ENCODE data around the gene SWT1. TPM values are rescaled to one million over a fixed set of nuclear protein-coding genes. Genes with fewer than 3 reads are reported as not detected.

SWT1 gene
- total and polyA plus RNA-seq, 2 of the 13 experiments (the other 11 are each of a cell fraction or from before 2014, with no cell fraction given), result 1.7 to 2.5 TPM

DNA sequence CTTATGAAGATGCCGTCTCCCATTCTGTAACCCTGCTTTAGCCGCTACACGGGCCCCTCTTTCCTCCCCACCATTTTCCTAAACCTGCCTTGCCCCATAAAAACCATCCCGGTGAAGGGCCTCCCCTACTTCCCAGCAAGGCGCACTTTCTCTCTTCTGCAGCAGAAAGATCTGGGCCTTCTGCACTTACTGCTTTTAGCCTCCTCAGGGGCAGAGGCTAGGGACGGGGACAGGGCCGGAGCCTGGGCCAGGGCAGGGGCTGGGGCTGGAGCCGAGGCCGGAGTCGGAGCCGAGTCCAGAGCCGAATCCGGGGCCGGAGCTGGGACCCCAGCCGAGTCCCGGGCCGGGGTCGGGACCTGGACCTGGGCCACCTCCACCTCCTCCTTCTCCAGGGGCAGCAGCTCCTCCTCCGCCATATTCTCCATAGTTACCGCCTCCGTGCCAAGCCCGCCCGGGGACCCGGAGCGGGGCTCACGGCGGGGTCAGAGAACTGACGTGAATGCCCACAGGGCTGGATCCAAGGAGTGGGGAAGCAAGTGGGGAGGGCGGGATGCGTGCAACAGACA is 596 bp upstream of the SWT1 start (continued):
- TF ChIP-seq ZNF773 (CRISPR knock-in tag; IDR thresholded peaks at IDR 0.05; ENCODE audit: borderline replicate concordance) (0 out of 2 replicates have a peak, but pooled peaks have one; percentile 39), GPN1 (CRISPR knock-in tag; IDR thresholded peaks at IDR 0.05; ENCODE audit: borderline replicate concordance) (no peak), AHR (CRISPR knock-in tag; IDR thresholded peaks at IDR 0.05) (0 out of 2 replicates have a peak, but pooled peaks have one; percentile 19), MYNN (CRISPR knock-in tag; IDR thresholded peaks at IDR 0.05; ENCODE audit: low read depth) (no peak), ZNF619 (CRISPR knock-in tag; IDR thresholded peaks at IDR 0.05) (no peak), ZNF335 (CRISPR knock-in tag; IDR thresholded peaks at IDR 0.05) (0 out of 2 replicates have a peak, but pooled peaks have one; percentile 42), ZNF510 (CRISPR knock-in tag; IDR thresholded peaks at IDR 0.05; ENCODE audit: low read depth) (peak; percentile 12; the same call in 1 of the 2 replicates), ZFP36L1 (CRISPR knock-in tag; IDR thresholded peaks at IDR 0.05) (0 out of 2 replicates have a peak, but pooled peaks have one; percentile 64), ZNF577 (CRISPR knock-in tag; IDR thresholded peaks at IDR 0.05; ENCODE audit: borderline replicate concordance, low read depth) (no peak), AGO2 (optimal IDR thresholded peaks at IDR 0.05; ENCODE audit: low read depth, low read length) (peak; percentile 93)
- TF ChIP-seq, protein P1, sequence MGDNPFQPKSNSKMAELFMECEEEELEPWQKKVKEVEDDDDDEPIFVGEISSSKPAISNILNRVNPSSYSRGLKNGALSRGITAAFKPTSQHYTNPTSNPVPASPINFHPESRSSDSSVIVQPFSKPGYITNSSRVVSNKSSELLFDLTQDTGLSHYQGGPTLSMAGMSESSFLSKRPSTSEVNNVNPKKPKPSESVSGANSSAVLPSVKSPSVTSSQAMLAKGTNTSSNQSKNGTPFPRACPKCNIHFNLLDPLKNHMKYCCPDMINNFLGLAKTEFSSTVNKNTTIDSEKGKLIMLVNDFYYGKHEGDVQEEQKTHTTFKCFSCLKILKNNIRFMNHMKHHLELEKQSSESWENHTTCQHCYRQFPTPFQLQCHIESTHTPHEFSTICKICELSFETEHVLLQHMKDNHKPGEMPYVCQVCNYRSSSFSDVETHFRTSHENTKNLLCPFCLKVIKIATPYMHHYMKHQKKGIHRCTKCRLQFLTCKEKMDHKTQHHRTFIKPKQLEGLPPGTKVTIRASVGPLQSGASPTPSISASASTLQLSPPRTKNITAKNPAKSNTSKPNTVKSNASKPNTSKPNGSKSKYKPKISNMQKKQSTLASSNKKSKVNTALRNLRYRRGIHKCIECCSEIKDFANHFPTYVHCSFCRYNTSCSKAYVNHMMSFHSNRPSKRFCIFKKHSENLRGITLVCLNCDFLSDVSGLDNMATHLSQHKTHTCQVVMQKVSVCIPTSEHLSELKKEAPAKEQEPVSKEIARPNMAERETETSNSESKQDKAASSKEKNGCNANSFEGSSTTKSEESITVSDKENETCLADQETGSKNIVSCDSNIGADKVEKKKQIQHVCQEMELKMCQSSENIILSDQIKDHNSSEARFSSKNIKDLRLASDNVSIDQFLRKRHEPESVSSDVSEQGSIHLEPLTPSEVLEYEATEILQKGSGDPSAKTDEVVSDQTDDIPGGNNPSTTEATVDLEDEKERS (CRISPR knock-in tag; IDR thresholded peaks at IDR 0.05), result no peak
- TF ChIP-seq, protein P2, sequence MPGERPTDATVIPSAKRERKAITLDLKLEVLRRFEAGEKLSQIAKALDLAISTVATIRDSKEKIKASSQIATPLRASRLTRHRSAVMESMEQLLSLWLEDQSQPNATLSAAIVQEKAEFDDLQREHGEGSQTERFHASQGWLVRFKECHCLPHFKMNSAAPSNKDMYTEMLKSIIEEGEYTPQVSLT (CRISPR knock-in tag; IDR thresholded peaks at IDR 0.05; ENCODE audit: borderline replicate concordance, low read depth), result no peak
- TF ChIP-seq, protein P3, sequence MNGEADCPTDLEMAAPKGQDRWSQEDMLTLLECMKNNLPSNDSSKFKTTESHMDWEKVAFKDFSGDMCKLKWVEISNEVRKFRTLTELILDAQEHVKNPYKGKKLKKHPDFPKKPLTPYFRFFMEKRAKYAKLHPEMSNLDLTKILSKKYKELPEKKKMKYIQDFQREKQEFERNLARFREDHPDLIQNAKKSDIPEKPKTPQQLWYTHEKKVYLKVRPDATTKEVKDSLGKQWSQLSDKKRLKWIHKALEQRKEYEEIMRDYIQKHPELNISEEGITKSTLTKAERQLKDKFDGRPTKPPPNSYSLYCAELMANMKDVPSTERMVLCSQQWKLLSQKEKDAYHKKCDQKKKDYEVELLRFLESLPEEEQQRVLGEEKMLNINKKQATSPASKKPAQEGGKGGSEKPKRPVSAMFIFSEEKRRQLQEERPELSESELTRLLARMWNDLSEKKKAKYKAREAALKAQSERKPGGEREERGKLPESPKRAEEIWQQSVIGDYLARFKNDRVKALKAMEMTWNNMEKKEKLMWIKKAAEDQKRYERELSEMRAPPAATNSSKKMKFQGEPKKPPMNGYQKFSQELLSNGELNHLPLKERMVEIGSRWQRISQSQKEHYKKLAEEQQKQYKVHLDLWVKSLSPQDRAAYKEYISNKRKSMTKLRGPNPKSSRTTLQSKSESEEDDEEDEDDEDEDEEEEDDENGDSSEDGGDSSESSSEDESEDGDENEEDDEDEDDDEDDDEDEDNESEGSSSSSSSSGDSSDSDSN (CRISPR knock-in tag; IDR thresholded peaks at IDR 0.05), result peak; percentile 76
- TF ChIP-seq, protein P4, sequence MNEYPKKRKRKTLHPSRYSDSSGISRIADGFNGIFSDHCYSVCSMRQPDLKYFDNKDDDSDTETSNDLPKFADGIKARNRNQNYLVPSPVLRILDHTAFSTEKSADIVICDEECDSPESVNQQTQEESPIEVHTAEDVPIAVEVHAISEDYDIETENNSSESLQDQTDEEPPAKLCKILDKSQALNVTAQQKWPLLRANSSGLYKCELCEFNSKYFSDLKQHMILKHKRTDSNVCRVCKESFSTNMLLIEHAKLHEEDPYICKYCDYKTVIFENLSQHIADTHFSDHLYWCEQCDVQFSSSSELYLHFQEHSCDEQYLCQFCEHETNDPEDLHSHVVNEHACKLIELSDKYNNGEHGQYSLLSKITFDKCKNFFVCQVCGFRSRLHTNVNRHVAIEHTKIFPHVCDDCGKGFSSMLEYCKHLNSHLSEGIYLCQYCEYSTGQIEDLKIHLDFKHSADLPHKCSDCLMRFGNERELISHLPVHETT (CRISPR knock-in tag; conservative IDR thresholded peaks at IDR 0.05), result no peak
- TF ChIP-seq, protein P5, sequence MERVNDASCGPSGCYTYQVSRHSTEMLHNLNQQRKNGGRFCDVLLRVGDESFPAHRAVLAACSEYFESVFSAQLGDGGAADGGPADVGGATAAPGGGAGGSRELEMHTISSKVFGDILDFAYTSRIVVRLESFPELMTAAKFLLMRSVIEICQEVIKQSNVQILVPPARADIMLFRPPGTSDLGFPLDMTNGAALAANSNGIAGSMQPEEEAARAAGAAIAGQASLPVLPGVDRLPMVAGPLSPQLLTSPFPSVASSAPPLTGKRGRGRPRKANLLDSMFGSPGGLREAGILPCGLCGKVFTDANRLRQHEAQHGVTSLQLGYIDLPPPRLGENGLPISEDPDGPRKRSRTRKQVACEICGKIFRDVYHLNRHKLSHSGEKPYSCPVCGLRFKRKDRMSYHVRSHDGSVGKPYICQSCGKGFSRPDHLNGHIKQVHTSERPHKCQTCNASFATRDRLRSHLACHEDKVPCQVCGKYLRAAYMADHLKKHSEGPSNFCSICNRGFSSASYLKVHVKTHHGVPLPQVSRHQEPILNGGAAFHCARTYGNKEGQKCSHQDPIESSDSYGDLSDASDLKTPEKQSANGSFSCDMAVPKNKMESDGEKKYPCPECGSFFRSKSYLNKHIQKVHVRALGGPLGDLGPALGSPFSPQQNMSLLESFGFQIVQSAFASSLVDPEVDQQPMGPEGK (CRISPR knock-in tag; IDR thresholded peaks at IDR 0.05), result 0 out of 2 replicates have a peak, but pooled peaks have one; percentile 9
- TF ChIP-seq, protein P6, sequence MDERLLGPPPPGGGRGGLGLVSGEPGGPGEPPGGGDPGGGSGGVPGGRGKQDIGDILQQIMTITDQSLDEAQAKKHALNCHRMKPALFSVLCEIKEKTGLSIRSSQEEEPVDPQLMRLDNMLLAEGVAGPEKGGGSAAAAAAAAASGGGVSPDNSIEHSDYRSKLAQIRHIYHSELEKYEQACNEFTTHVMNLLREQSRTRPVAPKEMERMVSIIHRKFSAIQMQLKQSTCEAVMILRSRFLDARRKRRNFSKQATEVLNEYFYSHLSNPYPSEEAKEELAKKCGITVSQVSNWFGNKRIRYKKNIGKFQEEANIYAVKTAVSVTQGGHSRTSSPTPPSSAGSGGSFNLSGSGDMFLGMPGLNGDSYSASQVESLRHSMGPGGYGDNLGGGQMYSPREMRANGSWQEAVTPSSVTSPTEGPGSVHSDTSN (CRISPR knock-in tag; IDR thresholded peaks at IDR 0.05), result no peak
- TF ChIP-seq, protein P7, sequence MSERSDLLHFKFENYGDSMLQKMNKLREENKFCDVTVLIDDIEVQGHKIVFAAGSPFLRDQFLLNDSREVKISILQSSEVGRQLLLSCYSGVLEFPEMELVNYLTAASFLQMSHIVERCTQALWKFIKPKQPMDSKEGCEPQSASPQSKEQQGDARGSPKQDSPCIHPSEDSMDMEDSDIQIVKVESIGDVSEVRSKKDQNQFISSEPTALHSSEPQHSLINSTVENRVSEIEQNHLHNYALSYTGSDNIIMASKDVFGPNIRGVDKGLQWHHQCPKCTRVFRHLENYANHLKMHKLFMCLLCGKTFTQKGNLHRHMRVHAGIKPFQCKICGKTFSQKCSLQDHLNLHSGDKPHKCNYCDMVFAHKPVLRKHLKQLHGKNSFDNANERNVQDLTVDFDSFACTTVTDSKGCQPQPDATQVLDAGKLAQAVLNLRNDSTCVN (CRISPR knock-in tag; IDR thresholded peaks at IDR 0.05; ENCODE audit: borderline replicate concordance), result no peak

Data from HepG2 (cell line).